Aorta (tissue), 5 donors: ENCODE measurements around the gene LRSAM1. TPM values are rescaled to one million over a fixed set of nuclear protein-coding genes. Genes with fewer than 3 reads are reported as not detected.
A peak's percentile ranks its signal among the peaks of the same experiment; 100 is the strongest.

Experiments used
- ATAC-seq: fragments of 200-7000 bp; cut with Tn5 transposase; one replicate; pipeline ENCODE4 v1.9.1; 2022; ENCODE audit warnings: moderate library complexity; ENCODE audit not compliant: low FRiP score
- DNase-seq, 2 donors: peaks; one replicate each; pipeline ENCODE4 v3.0.0-alpha.2; 2020
- H3K27ac ChIP-seq, 2 donors: one replicate each; pipeline ENCODE4 v1.5.1; 2013; ENCODE audit warnings: low read length in 2 of 2, mild to moderate bottlenecking in 2 of 2, moderate library complexity in 2 of 2, control low read depth in 1 of 2, inconsistent platforms in 1 of 2, low read depth in 1 of 2
- H3K27me3 ChIP-seq, 2 donors: one replicate each; pipeline ENCODE4 v1.6.1; 2013; ENCODE audit warnings: control low read depth in 1 of 2, low read length in 1 of 2, mild to moderate bottlenecking in 1 of 2, moderate library complexity in 1 of 2; ENCODE audit not compliant: insufficient read depth in 2 of 2, control insufficient read depth in 1 of 2
- H3K36me3 ChIP-seq, 2 donors: one replicate each; pipeline ENCODE4 v1.6.1; 2013; ENCODE audit warnings: control low read depth in 1 of 2, low read length in 1 of 2, mild to moderate bottlenecking in 1 of 2; ENCODE audit not compliant: insufficient read depth in 2 of 2, control insufficient read depth in 1 of 2
- H3K4me1 ChIP-seq, 2 donors: one replicate each; pipeline ENCODE4 v1.6.1; 2013; ENCODE audit warnings: low read length in 2 of 2, control low read depth in 1 of 2, mild to moderate bottlenecking in 1 of 2, moderate library complexity in 1 of 2; ENCODE audit not compliant: insufficient read depth in 2 of 2, control insufficient read depth in 1 of 2
- H3K4me3 ChIP-seq, 2 donors: one replicate each; pipeline ENCODE4 v1.5.1; 2013; ENCODE audit warnings: low read length in 2 of 2, control low read depth in 1 of 2, mild to moderate bottlenecking in 1 of 2
- H3K9me3 ChIP-seq: one replicate; pipeline ENCODE4 v1.6.1; 2013; ENCODE audit warnings: mild to moderate bottlenecking, low read length; ENCODE audit not compliant: control insufficient read depth
- WGBS, 2 donors: extraction: QIAGEN DNeasy Blood & Tissue Kit; methylation state at CpG; one replicate each; pipeline ENCODE4 v1.1.7; 2013; 5-methylcytosine and 5-hydroxymethylcytosine counted together
- intact Hi-C, 2 donors: fragments of 100-400 bp; cut with DNase I; formaldehyde crosslinking; loops; one replicate each; pipeline versions ENCODE4 v1.14.2 to v1.15.0; 2022
- polyA plus RNA-seq, 2 donors: library from polyadenylated mRNA; stranded (reverse); fragments of 200-250 nt; gene quantifications; one replicate each; pipeline ENCODE4 v1.2.3, GENCODE V29; 2013
- total RNA-seq, 2 donors: library from RNA; stranded (reverse); fragmentation: NEBNext Ultra II Directional; extraction: Animal tissue kit (Norgen Biotek cat#: 25700); gene quantifications; one replicate each; pipeline ENCODE4 v1.2.1, GENCODE V29; 2021
- donor health status: healthy with polysubstance abuse.
- donor health status: Bipolar disorder and iron deficiency.
- donor health status: DM: no; HTN: no; CAD: no.
- donor health status: DM: no; HTN: no; CAD: no.
- donor health status: DM: yes; HTN: yes; CAD: no.

LRSAM1 gene
- total and polyA plus RNA-seq, 4 donors = 9.3 to 38.8 (median 22.0) TPM

- 1% methylated on average over 9 of the region's 9 CpGs for WGBS, 2 donors
- Histone ChIP-seq H3K27ac (peak overlapping the region; percentile 50 to 67), H3K27me3 (no peaks in the 10 kb centered on the region), H3K36me3 (no peaks in the 10 kb centered on the region), H3K4me1 (no peaks in the 10 kb centered on the region), H3K4me3 (peak overlapping the region; percentile 68 to 80), H3K9me3 (no peaks in the 10 kb centered on the region)
- ATAC-seq (peak; percentile 15), DNase-seq (no peak)
- intact Hi-C loops = no loop called here
Measured at GRCh38 chr9:127423476-127423933, 27.8 kb upstream of the LRSAM1 start.

- ATAC-seq (peak; percentile 98), DNase-seq (peak; percentile 96 to 98)
- WGBS, 2 donors = 0% methylated on average over 54 of the region's 54 CpGs
- Histone ChIP-seq H3K4me3 (peak within 1 kb of the TSS; percentile 80 to 86), H3K27ac (peak within 1 kb of the TSS; percentile 67 to 84), H3K27me3 (no peaks in the 10 kb centered on the region), H3K36me3 (no peaks in the 10 kb centered on the region), H3K9me3 (no peaks in the 10 kb centered on the region), H3K4me1 (no peaks in the 10 kb centered on the region)
- intact Hi-C loops = no loop called here
Measured at GRCh38 chr9:127423934-127424675, 27.2 kb upstream of the LRSAM1 start, which contains the start of gene ZNF79. TSS of gene ZNF79 (plus strand) at chr9:127424382. CDS start at chr9:127424788, 406 bp downstream.

GRCh38 chr9:127424676-127424999 lies 26.7 kb upstream of the LRSAM1 start:
- WGBS, 2 donors = 0% methylated on average over 13 of the region's 13 CpGs
- DNase-seq (no peak), ATAC-seq (no peak)
- Histone ChIP-seq H3K36me3 (no peaks in the 10 kb centered on the region), H3K4me3 (peak overlapping the region; percentile 80 to 86), H3K9me3 (no peaks in the 10 kb centered on the region), H3K27ac (peak overlapping the region in 1 of 2 donors; percentile 84), H3K4me1 (no peaks in the 10 kb centered on the region), H3K27me3 (no peaks in the 10 kb centered on the region)
- intact Hi-C loops = no loop called here

GRCh38 chr9:127426756-127427155 lies 24.6 kb upstream of the LRSAM1 start:
- Histone ChIP-seq H3K27ac (no peak overlapping the region), H3K9me3 (no peaks in the 10 kb centered on the region), H3K4me1 (no peaks in the 10 kb centered on the region), H3K4me3 (no peak overlapping the region), H3K36me3 (no peaks in the 10 kb centered on the region), H3K27me3 (no peaks in the 10 kb centered on the region)
- ATAC-seq (no peak), DNase-seq (no peak)
- 91 to 93% methylated on average over 2 of the region's 2 CpGs for WGBS, 2 donors
- intact Hi-C loops = no loop called here

- H3K27ac ChIP-seq = no peak overlapping the region
- ATAC-seq = no peak
- H3K27me3 ChIP-seq = no peaks in the 10 kb centered on the region
- H3K4me3 ChIP-seq = no peak overlapping the region
- DNase-seq = no peak
- no peaks in the 10 kb centered on the region for H3K9me3 ChIP-seq
- no peaks in the 10 kb centered on the region for H3K4me1 ChIP-seq
- intact Hi-C loops = no loop called here
- 89 to 94% methylated on average over 3 of the region's 3 CpGs for WGBS, 2 donors
- peaks cover 0 to under 1% of the 10 kb centered on the region in 2 donors for H3K36me3 ChIP-seq
Measured at GRCh38 chr9:127428348-127428747, 23.0 kb upstream of the LRSAM1 start.

GRCh38 chr9:127430415-127430814 lies 20.9 kb upstream of the LRSAM1 start:
- Histone ChIP-seq H3K4me1 (no peaks in the 10 kb centered on the region), H3K4me3 (no peak overlapping the region), H3K36me3 (peaks cover 3 to 4% of the 10 kb centered on the region in 2 donors), H3K9me3 (no peaks in the 10 kb centered on the region), H3K27me3 (no peaks in the 10 kb centered on the region), H3K27ac (no peak overlapping the region)
- DNase-seq (no peak), ATAC-seq (no peak)
- intact Hi-C loops = no loop called here
- WGBS, 2 donors = 93 to 94% methylated on average over 8 of the region's 8 CpGs

GRCh38 chr9:127437497-127438264 lies 13.6 kb upstream of the LRSAM1 start:
- Histone ChIP-seq H3K27me3 (no peaks in the 10 kb centered on the region), H3K4me1 (no peaks in the 10 kb centered on the region), H3K4me3 (no peak overlapping the region), H3K36me3 (peaks cover 10 to 14% of the 10 kb centered on the region in 2 donors), H3K27ac (no peak overlapping the region), H3K9me3 (no peaks in the 10 kb centered on the region)
- DNase-seq (no peak), ATAC-seq (no peak)
- intact Hi-C loops = no loop called here
- 85 to 88% methylated on average over 12 of the region's 12 CpGs for WGBS, 2 donors

GRCh38 chr9:127438394-127438793 lies 12.9 kb upstream of the LRSAM1 start:
- Histone ChIP-seq H3K27me3 (no peaks in the 10 kb centered on the region), H3K9me3 (no peaks in the 10 kb centered on the region), H3K4me3 (no peak overlapping the region), H3K4me1 (no peaks in the 10 kb centered on the region), H3K27ac (no peak overlapping the region), H3K36me3 (peaks cover 12 to 14% of the 10 kb centered on the region in 2 donors)
- ATAC-seq = no peak
- intact Hi-C loops = no loop called here
- 92 to 94% methylated on average over 9 of the region's 9 CpGs for WGBS, 2 donors
- DNase-seq = no peak
